ENCODE data around the gene NOL3.

- no peak for TF ChIP-seq CTCF (IDR thresholded peaks at IDR 0.05)
- no peak for TF ChIP-seq POLR2A (IDR thresholded peaks at IDR 0.05)
Measured at GRCh38 chr16:67128887-67129286, 41.5 kb upstream of the NOL3 start.
